ENCODE data around the gene RRAD. TPM values are rescaled to one million over a fixed set of nuclear protein-coding genes. Genes with fewer than 3 reads are reported as not detected.
A peak's percentile ranks its signal among the peaks of the same experiment; 100 is the strongest.

Gene RRAD
- polyA plus RNA-seq, 2 of the 4 experiments (the other 2 are of a cell fraction), result 0.75 to 2.2 TPM

DNA sequence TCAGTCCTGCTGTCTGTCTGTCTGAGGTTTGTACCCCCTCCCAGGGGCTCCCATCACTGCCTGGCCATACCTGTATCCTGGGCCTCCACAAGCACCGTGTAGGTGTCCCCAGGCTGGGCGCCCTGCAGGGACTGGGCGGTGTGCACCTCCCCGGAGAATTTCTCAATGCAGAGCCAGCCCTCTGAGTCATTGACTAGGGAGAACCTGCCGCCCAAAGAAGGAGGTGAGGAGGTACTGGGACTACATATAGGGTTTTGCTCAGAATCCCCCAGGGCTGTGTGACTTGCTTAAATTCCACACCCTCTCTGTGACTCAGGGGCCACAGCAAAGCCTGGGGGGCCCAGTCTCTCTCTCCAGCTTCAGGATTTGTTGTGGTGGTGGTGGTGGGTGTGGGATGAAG is 14.2 kb downstream of the RRAD start:
- Histone ChIP-seq H3K4me1 (peaks cover 7% of the 10 kb centered on the region; the same call in 1 of the 3 replicates), H3K4me2 (no peak overlapping the region), H3K9me3 (no peaks in the 10 kb centered on the region), H3K27ac (no peak overlapping the region), H3K4me3 (no peak overlapping the region)
- POLR2A ChIA-PET, result no interaction called here
- FAIRE-seq, result no peak
- ATAC-seq, result peak; percentile 19 to 20; a peak in 4 of 6 replicates
- no peak for DNase-seq (ENCODE audit: low read depth in 1 of 2, low spot score in 1 of 2)
- 38% methylated on average over 5 of the region's 5 CpGs for WGBS (ENCODE audit: missing lambda C conversion rate)
- CTCF ChIA-PET, result interaction anchor here (0.9 to 40.8 kb wide), 5 partner anchors 4 to 244 kb away, joined by 3 to 837 read pairs (median 7); partner anchors contain the start of genes CDH16, NAE1, PDP2 and RRAD
- TF ChIP-seq ZSCAN20 (CRISPR knock-in tag; IDR thresholded peaks at IDR 0.05) (no peak), HOXA7 (CRISPR knock-in tag; IDR thresholded peaks at IDR 0.05) (no peak), SREBF2 (IDR thresholded peaks at IDR 0.05) (no peak)
- TF ChIP-seq, protein P1, sequence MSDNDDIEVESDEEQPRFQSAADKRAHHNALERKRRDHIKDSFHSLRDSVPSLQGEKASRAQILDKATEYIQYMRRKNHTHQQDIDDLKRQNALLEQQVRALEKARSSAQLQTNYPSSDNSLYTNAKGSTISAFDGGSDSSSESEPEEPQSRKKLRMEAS (IDR thresholded peaks at IDR 0.05), result no peak
- TF ChIP-seq, protein P2, sequence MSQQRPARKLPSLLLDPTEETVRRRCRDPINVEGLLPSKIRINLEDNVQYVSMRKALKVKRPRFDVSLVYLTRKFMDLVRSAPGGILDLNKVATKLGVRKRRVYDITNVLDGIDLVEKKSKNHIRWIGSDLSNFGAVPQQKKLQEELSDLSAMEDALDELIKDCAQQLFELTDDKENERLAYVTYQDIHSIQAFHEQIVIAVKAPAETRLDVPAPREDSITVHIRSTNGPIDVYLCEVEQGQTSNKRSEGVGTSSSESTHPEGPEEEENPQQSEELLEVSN (IDR thresholded peaks at IDR 0.05; ENCODE audit: borderline replicate concordance, low read depth), result no peak

DNA sequence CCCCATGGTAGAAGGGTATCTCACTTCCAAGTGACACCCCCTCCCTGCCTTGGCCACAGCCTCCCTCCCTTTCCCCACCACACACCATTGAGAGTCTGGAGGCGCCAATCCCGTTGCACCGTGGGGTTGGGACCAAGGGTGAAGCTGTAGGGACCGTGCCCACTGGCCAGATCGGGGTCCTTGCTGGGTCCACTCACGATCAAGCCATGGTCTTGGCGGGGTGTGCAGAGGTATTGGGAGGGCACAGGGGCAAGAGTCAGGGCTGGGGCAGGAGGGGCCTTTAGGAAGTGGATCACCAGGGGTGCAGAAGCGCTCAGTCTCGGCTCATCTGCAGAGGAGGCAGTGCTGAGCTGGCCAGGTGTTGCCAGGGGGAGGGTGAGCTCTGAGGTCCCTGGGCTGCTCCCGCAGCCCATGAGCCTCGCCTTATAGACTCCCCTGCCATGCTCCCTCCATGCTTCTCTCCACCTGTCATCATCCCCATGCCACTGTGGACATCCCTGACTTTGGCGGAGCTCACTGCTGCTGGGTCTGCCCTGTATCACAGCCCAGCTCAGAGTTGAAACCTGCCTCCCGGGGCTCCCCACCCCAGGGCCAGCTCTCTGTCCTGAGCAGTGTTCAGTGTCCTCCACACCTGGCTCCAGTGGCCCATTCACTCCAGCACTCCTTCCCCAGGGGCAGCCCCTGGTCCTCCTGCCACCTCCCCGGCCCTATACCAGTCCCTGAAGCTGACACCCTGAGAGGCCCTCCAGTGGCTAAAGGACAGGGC is 15.0 kb downstream of the RRAD start:
- ChIA-PET POLR2A (no interaction called here), CTCF (interaction anchor here (0.5 to 40.8 kb wide), 12 partner anchors 4 to 290 kb away, joined by 3 to 837 read pairs (median 3); partner anchors contain the start of genes CDH16, NAE1, PDP2 and RRAD)
- 59% methylated on average over 13 of the region's 14 CpGs for WGBS (ENCODE audit: missing lambda C conversion rate)
- H3K4me1 ChIP-seq, result peaks cover 8% of the 10 kb centered on the region; the same call in 2 of the 3 replicates
- DNase-seq (ENCODE audit: low read depth in 1 of 2, low spot score in 1 of 2), result no peak
- no peak for TF ChIP-seq ZSCAN20 (CRISPR knock-in tag; IDR thresholded peaks at IDR 0.05)
- TF ChIP-seq, protein P3, sequence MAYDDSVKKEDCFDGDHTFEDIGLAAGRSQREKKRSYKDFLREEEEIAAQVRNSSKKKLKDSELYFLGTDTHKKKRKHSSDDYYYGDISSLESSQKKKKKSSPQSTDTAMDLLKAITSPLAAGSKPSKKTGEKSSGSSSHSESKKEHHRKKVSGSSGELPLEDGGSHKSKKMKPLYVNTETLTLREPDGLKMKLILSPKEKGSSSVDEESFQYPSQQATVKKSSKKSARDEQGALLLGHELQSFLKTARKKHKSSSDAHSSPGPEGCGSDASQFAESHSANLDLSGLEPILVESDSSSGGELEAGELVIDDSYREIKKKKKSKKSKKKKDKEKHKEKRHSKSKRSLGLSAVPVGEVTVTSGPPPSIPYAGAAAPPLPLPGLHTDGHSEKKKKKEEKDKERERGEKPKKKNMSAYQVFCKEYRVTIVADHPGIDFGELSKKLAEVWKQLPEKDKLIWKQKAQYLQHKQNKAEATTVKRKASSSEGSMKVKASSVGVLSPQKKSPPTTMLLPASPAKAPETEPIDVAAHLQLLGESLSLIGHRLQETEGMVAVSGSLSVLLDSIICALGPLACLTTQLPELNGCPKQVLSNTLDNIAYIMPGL (CRISPR knock-in tag; IDR thresholded peaks at IDR 0.05; ENCODE audit: borderline replicate concordance), result no peak
- TF ChIP-seq POLR2A (IDR thresholded peaks at IDR 0.05; ENCODE audit: low read length), result no peak
- TF ChIP-seq EHF (CRISPR knock-in tag; IDR thresholded peaks at IDR 0.05), result no peak
- TF ChIP-seq ZNF302 (CRISPR knock-in tag; IDR thresholded peaks at IDR 0.05), result no peak
- TF ChIP-seq POLR2AphosphoS2 (conservative IDR thresholded peaks at IDR 0.05; ENCODE audit: low read length), result no peak
- no peak for TF ChIP-seq RNF2 (IDR thresholded peaks at IDR 0.05; ENCODE audit: borderline replicate concordance, low read depth)
- TF ChIP-seq NPAS2 (CRISPR knock-in tag; IDR thresholded peaks at IDR 0.05; ENCODE audit: borderline replicate concordance), result no peak
- ATAC-seq, result peak; percentile 16; a peak in 4 of 6 replicates
- H3K4me2 ChIP-seq, result no peak overlapping the region
- FAIRE-seq, result no peak
- no peak overlapping the region for H3K4me3 ChIP-seq
- H3K27ac ChIP-seq, result no peak overlapping the region
- no peaks in the 10 kb centered on the region for H3K9me3 ChIP-seq

DNA sequence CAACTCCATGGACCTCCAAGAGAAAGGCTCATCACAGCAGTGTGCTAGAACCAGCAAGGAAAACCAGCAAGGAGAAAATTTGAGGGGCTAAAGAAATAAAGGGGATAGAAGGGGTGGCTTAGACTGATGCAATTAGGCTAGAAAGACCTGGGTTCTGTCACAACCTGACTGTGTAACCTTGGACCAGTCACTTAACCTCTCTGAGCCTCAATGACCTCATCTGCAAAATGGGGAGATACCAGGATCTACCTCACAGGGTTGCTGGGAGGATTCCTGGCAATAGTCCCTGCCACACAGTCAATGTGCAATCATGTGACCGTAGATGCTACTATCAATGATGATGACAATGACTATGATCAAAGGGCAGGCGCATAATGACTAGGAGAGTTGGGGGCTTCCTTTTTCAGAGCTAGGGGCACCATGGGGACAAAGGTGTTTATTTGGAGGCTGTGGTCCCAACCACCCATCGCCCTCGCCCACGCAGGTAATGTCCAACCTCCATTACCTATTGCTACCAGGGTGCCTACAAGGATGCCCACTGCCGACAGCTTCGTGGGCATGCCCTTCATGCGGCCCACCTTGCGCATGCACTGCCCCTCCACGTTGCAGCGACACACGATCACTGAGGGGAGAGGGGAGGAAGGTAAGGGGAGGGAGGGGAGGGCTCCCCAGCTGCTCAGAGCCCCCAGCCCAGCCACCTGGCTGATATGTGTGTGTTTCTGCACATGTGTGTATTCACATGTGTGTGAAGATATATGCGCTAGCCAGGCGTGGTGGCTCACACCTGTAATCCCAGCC is 16.4 kb downstream of the RRAD start:
- ChIA-PET CTCF (interaction anchor here (0.5 to 40.8 kb wide), 10 partner anchors 6 to 90 kb away, joined by 3 to 837 read pairs (median 3); partner anchors contain the start of genes CDH16, PDP2 and RRAD), POLR2A (no interaction called here)
- no peak for TF ChIP-seq CHD2 (IDR thresholded peaks at IDR 0.05; ENCODE audit: low read length, partially characterized antibody)
- no peak for TF ChIP-seq CBX2 (IDR thresholded peaks at IDR 0.05; ENCODE audit: borderline replicate concordance, low read depth)
- TF ChIP-seq EHMT2 (IDR thresholded peaks at IDR 0.05; ENCODE audit: low read depth), result no peak
- TF ChIP-seq MAFK (IDR thresholded peaks at IDR 0.05; ENCODE audit: partially characterized antibody), result no peak
- TF ChIP-seq RAD21 (conservative IDR thresholded peaks at IDR 0.05 in 1 of 2, IDR thresholded peaks at IDR 0.05 in 1 of 2), result no peak
- no peak for TF ChIP-seq SMC3 (IDR thresholded peaks at IDR 0.05)
- no peak for TF ChIP-seq HDAC2 (IDR thresholded peaks at IDR 0.05)
- no peak for TF ChIP-seq CBX8 (IDR thresholded peaks at IDR 0.05)
- TF ChIP-seq, protein P4, sequence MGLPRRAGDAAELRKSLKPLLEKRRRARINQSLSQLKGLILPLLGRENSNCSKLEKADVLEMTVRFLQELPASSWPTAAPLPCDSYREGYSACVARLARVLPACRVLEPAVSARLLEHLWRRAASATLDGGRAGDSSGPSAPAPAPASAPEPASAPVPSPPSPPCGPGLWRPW (IDR thresholded peaks at IDR 0.05), result no peak
- no peak for TF ChIP-seq KDM1A (IDR thresholded peaks at IDR 0.05; ENCODE audit: low read depth)
- no peak for TF ChIP-seq NPAS2 (CRISPR knock-in tag; IDR thresholded peaks at IDR 0.05; ENCODE audit: borderline replicate concordance)
- TF ChIP-seq SREBF2 (IDR thresholded peaks at IDR 0.05), result no peak
- no peak for TF ChIP-seq HOXB5 (CRISPR knock-in tag; IDR thresholded peaks at IDR 0.05)
- TF ChIP-seq HEYL (CRISPR knock-in tag; IDR thresholded peaks at IDR 0.05), result no peak
- no peak for TF ChIP-seq ZSCAN20 (CRISPR knock-in tag; IDR thresholded peaks at IDR 0.05)
- TF ChIP-seq, protein P1 (IDR thresholded peaks at IDR 0.05), result no peak
- H3K4me1 ChIP-seq, result peaks cover 11% of the 10 kb centered on the region; the same call in 2 of the 3 replicates
- ATAC-seq (no peak), DNase-seq (ENCODE audit: low read depth in 1 of 2, low spot score in 1 of 2) (no peak), FAIRE-seq (no peak)
- 87% methylated on average over 14 of the region's 14 CpGs for WGBS (ENCODE audit: missing lambda C conversion rate)
- no peak overlapping the region for H3K27ac ChIP-seq
- H3K4me3 ChIP-seq, result no peak overlapping the region
- no peaks in the 10 kb centered on the region for H3K9me3 ChIP-seq
- no peak overlapping the region for H3K4me2 ChIP-seq
